Activated CD8-positive, alpha-beta T cell treated with anti-CD3 and anti-CD28 coated beads for 36 hours (primary cell): ENCODE data around the gene GAB1. TPM values are rescaled to one million over a fixed set of nuclear protein-coding genes. Genes with fewer than 3 reads are reported as not detected.

Source experiments
- ATAC-seq: fragments of 200-7000 bp; cut with Tn5 transposase; one replicate; pipeline ENCODE4 v1.10.0; 2021; ENCODE audit warnings: mild to moderate bottlenecking, moderate library complexity
- CTCF ChIA-PET: fragments of 350-600 bp; sonication (Branson Sonifier 250); formaldehyde crosslinking; loops from one replicate; lab custom pipeline; 2021; ENCODE audit warnings: antibody characterized with exemption; lab: Charles Lee
- POLR2A ChIA-PET: fragments of 350-600 bp; sonication (Branson Sonifier 250); formaldehyde crosslinking; loops from one replicate; lab custom pipeline; 2021; ENCODE audit warnings: antibody characterized with exemption; lab: Charles Lee
- DNase-seq: peaks from one replicate; pipeline ENCODE4 v3.0.0-alpha.2; 2020
- H3K27ac Mint-ChIP-seq: one replicate; pipeline ENCODE4 v1.8.0; 2021; ENCODE audit warnings: mild to moderate bottlenecking, mixed read lengths
- H3K27me3 Mint-ChIP-seq: one replicate; pipeline ENCODE4 v1.8.0; 2021; ENCODE audit warnings: mixed read lengths
- H3K36me3 Mint-ChIP-seq: one replicate; pipeline ENCODE4 v1.8.0; 2021; ENCODE audit warnings: low read depth, mixed read lengths
- H3K4me1 Mint-ChIP-seq: one replicate; pipeline ENCODE4 v1.8.0; 2021; ENCODE audit warnings: low read depth, mixed read lengths
- H3K4me3 Mint-ChIP-seq: one replicate; pipeline ENCODE4 v1.8.0; 2021; ENCODE audit warnings: mild to moderate bottlenecking, moderate library complexity, mixed read lengths
- H3K9me3 Mint-ChIP-seq: one replicate; pipeline ENCODE4 v1.8.0; 2021; ENCODE audit warnings: mixed read lengths
- CTCF ChIP-seq: fragments of 200-600 bp; IDR thresholded peaks from one replicate; pipeline ENCODE4 v1.8.0; 2022; ENCODE audit warnings: antibody characterized with exemption, mild to moderate bottlenecking
- intact Hi-C: fragments of 100-400 bp; cut with micrococcal nuclease; formaldehyde crosslinking; loops from one replicate; pipeline ENCODE4 v1.10.0; 2022
- total RNA-seq, 2 experiments: library from RNA; stranded (reverse); gene quantifications; one replicate each; pipeline ENCODE4 v1.2.3, GENCODE V29; 2021

Gene GAB1
- total RNA-seq, 2 experiments from 2014 or later = 0.20 to 0.34 TPM

- ATAC-seq (no peak), DNase-seq (no peak)
- H3K9me3 Mint-ChIP-seq = no peaks in the 10 kb centered on the region
- peaks cover 8% of the 10 kb centered on the region for H3K4me1 Mint-ChIP-seq
- H3K4me3 Mint-ChIP-seq = no peak overlapping the region
- peaks cover 18% of the 10 kb centered on the region for H3K27me3 Mint-ChIP-seq
- H3K27ac Mint-ChIP-seq = no peak overlapping the region
- peak; percentile 82 for TF ChIP-seq CTCF
- intact Hi-C loops = no loop called here
- ChIA-PET CTCF (no interaction called here), POLR2A (no interaction called here)
- H3K36me3 Mint-ChIP-seq = no peaks in the 10 kb centered on the region
These were observed 62.7 kb downstream of the GAB1 start for GRCh38 chr4:143399113-143399949.

GRCh38 chr4:143400082-143400481 is 63.4 kb downstream of the GAB1 start:
- Mint-ChIP-seq H3K36me3 (no peaks in the 10 kb centered on the region), H3K4me1 (peaks cover 11% of the 10 kb centered on the region), H3K27me3 (peaks cover 13% of the 10 kb centered on the region), H3K27ac (no peak overlapping the region), H3K4me3 (no peak overlapping the region), H3K9me3 (no peaks in the 10 kb centered on the region)
- intact Hi-C loops = loop anchor here (10.0 kb wide), 1 partner anchor 95 kb away; no protein-coding TSS in a partner anchor
- ChIA-PET CTCF (interaction anchor here (1.0 to 1.3 kb wide), 2 partner anchors 9 to 198 kb away, joined by 3 read pairs; no protein-coding TSS in a partner anchor), POLR2A (no interaction called here)
- DNase-seq = no peak
- ATAC-seq = no peak
- TF ChIP-seq CTCF = no peak

- CTCF ChIA-PET = interaction anchor here (1.1 kb wide), 1 partner anchor 62 kb away, joined by 3 read pairs; no protein-coding TSS in a partner anchor
- Mint-ChIP-seq H3K9me3 (no peaks in the 10 kb centered on the region), H3K27ac (no peak overlapping the region), H3K4me1 (peaks cover 20% of the 10 kb centered on the region), H3K4me3 (no peak overlapping the region), H3K27me3 (peaks cover 2% of the 10 kb centered on the region), H3K36me3 (no peaks in the 10 kb centered on the region)
- POLR2A ChIA-PET = interaction anchor here (0.7 kb wide), 1 partner anchor 161 kb away, joined by 3 read pairs; no protein-coding TSS in a partner anchor
- ATAC-seq (no peak), DNase-seq (no peak)
- TF ChIP-seq CTCF = no peak
- intact Hi-C loops = loop anchor here (10.0 kb wide), 1 partner anchor 92 kb away; no protein-coding TSS in a partner anchor
These were observed 66.3 kb downstream of the GAB1 start for GRCh38 chr4:143402776-143403552.

GRCh38 chr4:143403553-143403820 is 66.8 kb downstream of the GAB1 start:
- ChIA-PET CTCF (interaction anchor here (1.1 kb wide), 1 partner anchor 62 kb away, joined by 3 read pairs; no protein-coding TSS in a partner anchor), POLR2A (no interaction called here)
- TF ChIP-seq CTCF = no peak
- H3K4me1 Mint-ChIP-seq = peaks cover 20% of the 10 kb centered on the region
- intact Hi-C loops = loop anchor here (10.0 kb wide), 1 partner anchor 91 kb away; no protein-coding TSS in a partner anchor
- H3K9me3 Mint-ChIP-seq = no peaks in the 10 kb centered on the region
- no peak overlapping the region for H3K4me3 Mint-ChIP-seq
- DNase-seq (no peak), ATAC-seq (no peak)
- no peaks in the 10 kb centered on the region for H3K36me3 Mint-ChIP-seq
- H3K27me3 Mint-ChIP-seq = peaks cover 2% of the 10 kb centered on the region
- no peak overlapping the region for H3K27ac Mint-ChIP-seq
